Left ventricle myocardium inferior (tissue), 1 donor: Measurements from ENCODE around the gene DPP10. TPM values are rescaled to one million over a fixed set of nuclear protein-coding genes. Genes with fewer than 3 reads are reported as not detected.

Source experiments
- DNase-seq: peaks from one replicate; pipeline ENCODE4 v3.0.0-alpha.2; 2020
- H3K27ac ChIP-seq: fragments of 200-600 bp; replicated peaks from 2 replicates; pipeline ENCODE4 v1.8.0; 2021
- H3K27me3 ChIP-seq: fragments of 200-600 bp; 2 replicates; pipeline ENCODE4 v1.8.0; 2021; ENCODE audit warnings: low read depth
- H3K36me3 ChIP-seq: fragments of 200-600 bp; 2 replicates; pipeline ENCODE4 v1.8.0; 2021
- H3K4me1 ChIP-seq: fragments of 200-600 bp; 2 replicates; pipeline ENCODE4 v1.8.0; 2021
- H3K4me3 ChIP-seq: fragments of 200-600 bp; 2 replicates; pipeline ENCODE4 v1.8.0; 2021; ENCODE audit warnings: mild to moderate bottlenecking, moderate library complexity
- H3K9me3 ChIP-seq: fragments of 200-600 bp; replicated peaks from 2 replicates; pipeline ENCODE4 v1.8.0; 2021
- intact Hi-C: fragments of 100-400 bp; cut with micrococcal nuclease; formaldehyde crosslinking; loops from one replicate; pipeline ENCODE4 v1.11.0; 2022
- total RNA-seq: library from RNA; stranded (reverse); fragmentation: NEBNext Ultra II Directional; extraction: Animal tissue kit (Norgen Biotek cat#: 25700); gene quantifications from one replicate; pipeline ENCODE4 v1.2.1, GENCODE V29; 2021
- TF ChIP-seq, protein P1 (sequence below): fragments of 200-600 bp; IDR thresholded peaks from 2 replicates; pipeline ENCODE4 v1.8.0; 2021; ENCODE audit warnings: antibody characterized with exemption, mild to moderate bottlenecking, borderline replicate concordance
- donor health status: DM: no; HTN: yes; CAD: no; lungs with severe emphysema.

Gene DPP10
- total RNA-seq, 1 donor from 2014 or later, result 0.16 TPM

GRCh38 chr2:114685102-114685501, 242.7 kb downstream of the DPP10 start:
- H3K9me3 ChIP-seq, result no peaks in the 10 kb centered on the region
- intact Hi-C loops, result no loop called here
- H3K27ac ChIP-seq, result no peak overlapping the region
- DNase-seq, result no peak
- no peaks in the 10 kb centered on the region for H3K4me1 ChIP-seq
- no peaks in the 10 kb centered on the region for H3K27me3 ChIP-seq
- H3K36me3 ChIP-seq, result no peaks in the 10 kb centered on the region
- H3K4me3 ChIP-seq, result no peak overlapping the region
- TF ChIP-seq, protein P1, sequence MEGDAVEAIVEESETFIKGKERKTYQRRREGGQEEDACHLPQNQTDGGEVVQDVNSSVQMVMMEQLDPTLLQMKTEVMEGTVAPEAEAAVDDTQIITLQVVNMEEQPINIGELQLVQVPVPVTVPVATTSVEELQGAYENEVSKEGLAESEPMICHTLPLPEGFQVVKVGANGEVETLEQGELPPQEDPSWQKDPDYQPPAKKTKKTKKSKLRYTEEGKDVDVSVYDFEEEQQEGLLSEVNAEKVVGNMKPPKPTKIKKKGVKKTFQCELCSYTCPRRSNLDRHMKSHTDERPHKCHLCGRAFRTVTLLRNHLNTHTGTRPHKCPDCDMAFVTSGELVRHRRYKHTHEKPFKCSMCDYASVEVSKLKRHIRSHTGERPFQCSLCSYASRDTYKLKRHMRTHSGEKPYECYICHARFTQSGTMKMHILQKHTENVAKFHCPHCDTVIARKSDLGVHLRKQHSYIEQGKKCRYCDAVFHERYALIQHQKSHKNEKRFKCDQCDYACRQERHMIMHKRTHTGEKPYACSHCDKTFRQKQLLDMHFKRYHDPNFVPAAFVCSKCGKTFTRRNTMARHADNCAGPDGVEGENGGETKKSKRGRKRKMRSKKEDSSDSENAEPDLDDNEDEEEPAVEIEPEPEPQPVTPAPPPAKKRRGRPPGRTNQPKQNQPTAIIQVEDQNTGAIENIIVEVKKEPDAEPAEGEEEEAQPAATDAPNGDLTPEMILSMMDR, result no peak

GRCh38 chr2:114688241-114688640, 245.8 kb downstream of the DPP10 start:
- intact Hi-C loops, result no loop called here
- Histone ChIP-seq H3K27me3 (peaks cover 3% of the 10 kb centered on the region), H3K9me3 (peaks cover 5% of the 10 kb centered on the region), H3K27ac (no peak overlapping the region), H3K36me3 (no peaks in the 10 kb centered on the region), H3K4me3 (no peak overlapping the region), H3K4me1 (no peaks in the 10 kb centered on the region)
- TF ChIP-seq, protein P1, result no peak
- DNase-seq, result no peak

- intact Hi-C loops, result no loop called here
- TF ChIP-seq, protein P1, result no peak
- H3K36me3 ChIP-seq, result no peaks in the 10 kb centered on the region
Observed at GRCh38 chr2:114698520-114698919, 256.1 kb downstream of the DPP10 start.

GRCh38 chr2:114699423-114699944, 257.0 kb downstream of the DPP10 start:
- no peak for DNase-seq
- no peaks in the 10 kb centered on the region for H3K27me3 ChIP-seq
- no peaks in the 10 kb centered on the region for H3K36me3 ChIP-seq
- intact Hi-C loops, result no loop called here
- TF ChIP-seq, protein P1, result no peak
- no peak overlapping the region for H3K27ac ChIP-seq
- no peak overlapping the region for H3K4me3 ChIP-seq
- H3K9me3 ChIP-seq, result no peaks in the 10 kb centered on the region
- no peaks in the 10 kb centered on the region for H3K4me1 ChIP-seq

More at GRCh38 chr2:114698520-114698919, 256.1 kb downstream of the DPP10 start:
- DNase-seq, result no peak
- H3K27ac ChIP-seq, result no peak overlapping the region
- no peaks in the 10 kb centered on the region for H3K4me1 ChIP-seq
- H3K4me3 ChIP-seq, result no peak overlapping the region
- no peaks in the 10 kb centered on the region for H3K9me3 ChIP-seq
- no peaks in the 10 kb centered on the region for H3K27me3 ChIP-seq

GRCh38 chr2:114700440-114700839, 258.0 kb downstream of the DPP10 start:
- Histone ChIP-seq H3K36me3 (no peaks in the 10 kb centered on the region), H3K27ac (no peak overlapping the region), H3K4me3 (no peak overlapping the region), H3K9me3 (no peaks in the 10 kb centered on the region), H3K27me3 (no peaks in the 10 kb centered on the region), H3K4me1 (no peaks in the 10 kb centered on the region)
- intact Hi-C loops, result no loop called here
- no peak for DNase-seq
- TF ChIP-seq, protein P1, result no peak
